IPS-NIHi7 (cell line): ENCODE data around the gene HBZ.
"Not testable (repeated sequence)": the region's sequence is repeated elsewhere in the genome, so short reads cannot be mapped to it uniquely, and the experiment has no call there.

ENCODE experiments used
- DNase-seq: peaks from one replicate; pipeline ENCODE4 v3.0.0; 2012; ENCODE audit warnings: mixed read lengths; ENCODE audit errors: extremely low spot score

Gene HBZ

GRCh38 chr16:152141-153128 is at the start of gene HBZ:
TSS of gene HBZ (plus strand) at chr16:152644. CDS start at chr16:152910, 266 bp downstream.
- no peak for DNase-seq

- DNase-seq: no peak
These were observed 48.1 kb upstream of the HBZ start for GRCh38 chr16:104355-104754.

GRCh38 chr16:104928-105327 is 47.5 kb upstream of the HBZ start:
- no peak for DNase-seq

GRCh38 chr16:105521-105920 is 46.9 kb upstream of the HBZ start:
- no peak for DNase-seq

GRCh38 chr16:106623-107324 is 45.7 kb upstream of the HBZ start:
- peak; percentile 84 for DNase-seq

GRCh38 chr16:112153-112840 is 40.1 kb upstream of the HBZ start:
- DNase-seq: no peak

- DNase-seq: no peak
These were observed 38.1 kb upstream of the HBZ start for GRCh38 chr16:114327-114726.

GRCh38 chr16:116015-116414 is 36.4 kb upstream of the HBZ start:
- no peak for DNase-seq

- peak; percentile 88 for DNase-seq
These were observed 34.8 kb upstream of the HBZ start for GRCh38 chr16:117379-118365.

- DNase-seq: no peak
These were observed 33.6 kb upstream of the HBZ start for GRCh38 chr16:118857-119256.

- no peak for DNase-seq
These were observed 33.1 kb upstream of the HBZ start for GRCh38 chr16:119295-119694.

- DNase-seq: no peak
These were observed 32.5 kb upstream of the HBZ start for GRCh38 chr16:119835-120491.

GRCh38 chr16:120756-121155 is 31.7 kb upstream of the HBZ start:
- no peak for DNase-seq

- DNase-seq: no peak
These were observed 30.1 kb upstream of the HBZ start for GRCh38 chr16:122361-122760.

GRCh38 chr16:123558-124350 is 28.7 kb upstream of the HBZ start:
- not testable (repeated sequence) for DNase-seq

- no peak for DNase-seq
These were observed 27.4 kb upstream of the HBZ start for GRCh38 chr16:125011-125410.

- DNase-seq: no peak
These were observed 23.4 kb upstream of the HBZ start for GRCh38 chr16:129075-129474.

- no peak for DNase-seq
These were observed 21.8 kb upstream of the HBZ start for GRCh38 chr16:130533-131173.

GRCh38 chr16:132120-132519 is 20.3 kb upstream of the HBZ start:
- DNase-seq: no peak
